Measurements from ENCODE around the gene PLEKHG4.

The PLEKHG4 gene

DNA sequence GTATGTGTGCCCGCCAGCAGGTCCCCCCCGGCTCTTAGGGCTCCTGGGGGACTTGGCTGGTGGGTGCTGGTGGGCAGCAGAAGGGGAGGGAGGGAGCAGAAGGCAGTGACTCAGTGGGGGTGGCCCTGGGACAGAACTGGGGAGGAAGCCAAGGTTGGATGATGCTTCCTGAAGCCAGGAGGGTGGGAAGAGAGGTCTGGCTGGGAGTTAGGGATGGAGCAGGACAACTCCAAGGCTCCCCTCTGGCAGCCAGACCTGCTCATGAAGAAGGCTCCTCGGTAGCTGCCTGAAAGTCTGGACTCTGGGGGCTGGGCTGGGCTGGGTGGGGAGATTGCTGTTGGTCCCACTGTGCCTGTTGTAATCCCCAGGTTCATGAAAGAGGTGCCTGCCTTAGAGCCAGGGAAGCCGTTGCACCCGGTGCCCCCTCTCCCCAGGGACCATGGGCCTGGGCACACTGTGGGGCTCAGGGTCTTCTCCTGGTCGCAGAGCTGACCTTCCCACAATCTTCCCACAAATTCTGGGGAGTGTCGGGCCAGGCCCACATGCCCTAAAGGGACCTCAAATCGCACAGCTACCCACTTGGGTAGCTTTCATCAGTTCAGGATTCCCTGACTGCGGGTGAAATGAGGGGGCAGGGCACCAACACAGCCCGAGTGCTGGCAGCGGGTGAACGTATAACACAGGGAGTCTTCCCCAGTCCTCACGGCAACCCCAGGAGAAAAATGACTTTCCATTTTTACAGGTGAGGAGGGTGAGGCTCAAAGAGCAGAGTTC, 1.1 kb upstream of the PLEKHG4 start:
- TF ChIP-seq, protein P1, sequence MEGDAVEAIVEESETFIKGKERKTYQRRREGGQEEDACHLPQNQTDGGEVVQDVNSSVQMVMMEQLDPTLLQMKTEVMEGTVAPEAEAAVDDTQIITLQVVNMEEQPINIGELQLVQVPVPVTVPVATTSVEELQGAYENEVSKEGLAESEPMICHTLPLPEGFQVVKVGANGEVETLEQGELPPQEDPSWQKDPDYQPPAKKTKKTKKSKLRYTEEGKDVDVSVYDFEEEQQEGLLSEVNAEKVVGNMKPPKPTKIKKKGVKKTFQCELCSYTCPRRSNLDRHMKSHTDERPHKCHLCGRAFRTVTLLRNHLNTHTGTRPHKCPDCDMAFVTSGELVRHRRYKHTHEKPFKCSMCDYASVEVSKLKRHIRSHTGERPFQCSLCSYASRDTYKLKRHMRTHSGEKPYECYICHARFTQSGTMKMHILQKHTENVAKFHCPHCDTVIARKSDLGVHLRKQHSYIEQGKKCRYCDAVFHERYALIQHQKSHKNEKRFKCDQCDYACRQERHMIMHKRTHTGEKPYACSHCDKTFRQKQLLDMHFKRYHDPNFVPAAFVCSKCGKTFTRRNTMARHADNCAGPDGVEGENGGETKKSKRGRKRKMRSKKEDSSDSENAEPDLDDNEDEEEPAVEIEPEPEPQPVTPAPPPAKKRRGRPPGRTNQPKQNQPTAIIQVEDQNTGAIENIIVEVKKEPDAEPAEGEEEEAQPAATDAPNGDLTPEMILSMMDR (IDR thresholded peaks at IDR 0.05; ENCODE audit: control insufficient read depth, extremely low read depth, insufficient read depth): no peak
- DNase-seq (ENCODE audit: low read depth): no peak
- peak overlapping the region; percentile 77 for H3K4me3 ChIP-seq (ENCODE audit: low read depth, low read length)

DNA sequence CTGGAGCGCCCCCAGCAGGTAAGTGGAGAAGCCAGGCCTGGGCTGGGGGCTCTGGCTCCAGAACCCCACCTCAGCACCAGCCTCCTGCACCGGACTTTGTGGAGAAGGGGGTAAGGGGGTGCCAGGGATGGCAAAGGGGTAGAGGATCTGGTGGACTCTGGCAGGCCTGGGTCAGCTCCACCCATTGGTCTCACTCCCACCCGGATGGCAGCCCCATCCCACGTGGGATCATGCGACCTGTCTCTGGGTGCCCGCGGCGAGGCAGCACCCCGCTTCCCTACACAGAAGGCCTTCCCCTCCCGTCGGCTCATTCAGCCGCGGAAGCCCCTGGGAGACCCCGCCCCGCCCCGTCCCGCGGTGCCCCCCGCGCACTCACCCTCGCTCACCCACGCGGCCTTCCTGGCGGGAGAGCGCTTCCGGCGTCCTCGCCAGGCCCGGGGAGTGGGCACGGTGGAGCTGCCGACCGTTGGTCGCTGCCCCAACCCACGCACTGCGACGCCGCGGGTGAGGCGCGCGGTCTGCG, 498 bp upstream of the PLEKHG4 start:
- DNase-seq (ENCODE audit: low read depth): no peak
- TF ChIP-seq, protein P1 (IDR thresholded peaks at IDR 0.05; ENCODE audit: control insufficient read depth, extremely low read depth, insufficient read depth): peak; percentile 29
- H3K4me3 ChIP-seq (ENCODE audit: low read depth, low read length): peak overlapping the region; percentile 77

DNA sequence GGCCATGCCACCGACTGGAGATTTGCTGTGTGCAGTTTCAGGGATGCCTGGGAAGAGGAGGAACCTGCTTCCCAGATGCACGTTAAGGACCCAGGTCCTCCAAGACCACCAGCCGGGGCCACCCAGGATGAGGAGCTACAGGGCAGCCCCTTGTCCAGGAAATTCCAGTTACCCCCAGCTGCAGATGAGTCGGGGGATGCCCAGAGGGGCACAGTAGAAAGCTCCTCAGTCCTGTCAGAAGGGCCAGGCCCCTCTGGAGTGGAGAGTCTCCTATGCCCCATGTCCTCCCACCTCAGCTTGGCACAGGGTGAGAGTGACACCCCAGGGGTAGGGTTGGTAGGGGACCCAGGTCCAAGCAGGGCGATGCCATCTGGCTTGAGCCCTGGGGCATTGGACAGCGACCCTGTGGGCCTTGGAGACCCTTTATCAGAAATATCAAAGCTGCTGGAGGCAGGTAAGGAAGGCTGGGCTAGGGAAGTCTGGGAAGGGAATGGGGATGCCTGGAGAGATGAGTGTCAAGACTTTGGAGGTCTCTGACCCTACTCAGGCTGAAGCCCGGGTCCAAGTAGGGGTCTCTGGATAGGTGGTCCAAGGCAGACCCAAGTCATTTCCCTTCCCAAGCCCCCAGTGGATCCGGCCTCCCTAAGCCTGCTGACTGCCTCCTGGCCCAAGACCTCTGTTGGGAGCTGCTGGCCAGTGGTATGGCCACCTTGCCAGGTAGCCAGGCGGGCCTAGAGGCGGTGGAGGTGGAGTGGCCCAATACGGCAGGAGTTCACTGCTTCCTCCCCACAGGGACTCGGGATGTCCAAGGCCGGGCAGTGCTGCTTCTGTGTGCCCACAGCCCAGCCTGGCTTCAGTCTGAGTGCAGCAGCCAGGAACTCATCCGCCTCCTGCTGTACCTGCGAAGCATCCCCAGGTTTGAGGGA, 1.0 kb downstream of the PLEKHG4 start:
- no peak overlapping the region for H3K4me3 ChIP-seq (ENCODE audit: low read depth, low read length)
- DNase-seq (ENCODE audit: low read depth): no peak
- TF ChIP-seq, protein P1 (IDR thresholded peaks at IDR 0.05; ENCODE audit: control insufficient read depth, extremely low read depth, insufficient read depth): no peak

DNA sequence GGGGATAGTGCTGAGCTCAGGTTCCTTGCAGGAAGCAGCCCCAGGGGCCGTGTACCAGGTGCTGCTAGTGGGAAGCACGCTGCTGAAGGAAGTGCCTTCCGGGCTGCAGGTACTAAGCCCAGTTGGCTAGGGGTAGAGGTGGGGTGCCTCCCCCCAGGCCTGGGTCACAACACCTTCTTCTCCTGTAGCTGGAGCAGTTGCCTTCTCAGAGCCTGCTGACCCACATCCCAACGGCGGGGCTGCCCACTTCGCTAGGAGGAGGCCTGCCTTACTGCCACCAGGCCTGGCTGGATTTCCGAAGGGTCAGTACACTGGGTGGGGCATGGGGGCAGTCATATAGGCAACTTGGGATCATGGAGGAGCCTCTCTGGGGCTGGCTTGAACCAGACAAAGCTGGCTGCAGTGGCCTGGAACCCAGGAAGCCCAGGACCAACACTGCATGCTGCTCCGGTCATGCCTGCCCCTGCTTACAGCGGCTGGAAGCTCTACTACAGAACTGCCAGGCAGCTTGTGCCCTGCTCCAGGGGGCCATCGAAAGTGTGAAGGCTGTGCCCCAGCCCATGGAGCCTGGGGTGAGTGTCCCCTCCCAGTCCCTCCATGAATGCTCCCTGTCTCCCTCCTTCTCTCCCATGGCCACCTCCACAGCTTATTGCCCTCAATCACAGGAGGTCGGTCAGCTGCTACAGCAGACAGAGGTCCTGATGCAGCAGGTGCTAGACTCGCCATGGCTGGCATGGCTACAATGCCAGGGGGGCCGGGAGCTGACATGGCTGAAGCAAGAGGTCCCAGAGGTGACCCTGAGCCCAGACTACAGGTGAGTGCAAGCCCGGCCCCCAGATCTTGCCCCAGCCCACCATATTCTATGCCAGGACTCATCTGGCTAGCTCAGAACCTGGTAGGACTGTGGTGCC, 2.5 kb downstream of the PLEKHG4 start:
- no peak for DNase-seq (ENCODE audit: low read depth)
- no peak overlapping the region for H3K4me3 ChIP-seq (ENCODE audit: low read depth, low read length)
- TF ChIP-seq, protein P1 (IDR thresholded peaks at IDR 0.05; ENCODE audit: control insufficient read depth, extremely low read depth, insufficient read depth): no peak

DNA sequence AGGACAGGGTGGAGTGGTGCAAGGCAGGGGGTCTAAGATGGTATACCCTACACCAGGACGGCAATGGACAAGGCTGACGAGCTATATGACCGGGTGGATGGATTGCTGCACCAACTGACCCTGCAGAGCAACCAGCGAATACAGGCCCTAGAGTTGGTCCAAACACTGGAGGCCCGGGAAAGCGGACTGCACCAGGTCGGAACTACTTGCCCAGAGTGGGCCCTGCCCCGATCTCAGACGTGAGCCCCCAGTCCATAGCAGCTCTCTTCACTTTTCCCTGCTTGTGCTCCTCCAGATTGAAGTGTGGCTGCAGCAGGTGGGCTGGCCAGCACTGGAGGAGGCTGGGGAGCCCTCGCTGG, 3.1 kb downstream of the PLEKHG4 start:
- DNase-seq (ENCODE audit: low read depth): no peak
- H3K4me3 ChIP-seq (ENCODE audit: low read depth, low read length): no peak overlapping the region
- TF ChIP-seq, protein P1 (IDR thresholded peaks at IDR 0.05; ENCODE audit: control insufficient read depth, extremely low read depth, insufficient read depth): no peak
